A549 (cell line): ENCODE data around the gene GAL3ST3. TPM values are rescaled to one million over a fixed set of nuclear protein-coding genes. Genes with fewer than 3 reads are reported as not detected.

Experiments
- ATAC-seq, 2 experiments: fragments of 200-7000 bp in 1 of 2; fragments of >200 bp in 1 of 2; cut with Nextera tagmentation in 1 of 2; cut with Tn5 transposase in 1 of 2; 3 replicates each; pipeline versions ENCODE4 v1.8.0 to v1.9.1; 2018 to 2020; ENCODE audit warnings: mild to moderate bottlenecking in 1 of 2, moderate library complexity in 1 of 2
- CTCF ChIA-PET: fragments of 300-600 bp; sonication (Branson Sonifier 250); formaldehyde crosslinking; extraction: SDS; loops from one replicate; lab custom pipeline; 2021; ENCODE audit warnings: antibody characterized with exemption, inconsistent platforms; lab: Yijun Ruan, JAX
- POLR2A ChIA-PET: fragments of 350-600 bp; formaldehyde crosslinking; extraction: SDS; loops from one replicate; lab custom pipeline; 2021; ENCODE audit warnings: antibody characterized with exemption, inconsistent platforms; lab: Yijun Ruan, JAX
- DNase-seq, 2 experiments: peaks; one replicate each; pipeline versions ENCODE4 v3.0.0 to v3.0.0-alpha.2; 2011 to 2016; ENCODE audit warnings: low read depth in 1 of 2, low spot score in 1 of 2
- FAIRE-seq: peaks from 2 replicates; lab custom pipeline; 2011; peaks lifted over from hg19 to GRCh38; lab: Jason Lieb, UNC
- H3K27ac ChIP-seq, 2 experiments: fragments of >200 bp; sonication (Bioruptor Twin); formaldehyde crosslinking; 3 replicates each; pipeline ENCODE4 v1.5.1; 2016 to 2017
- H3K4me1 ChIP-seq: fragments of >200 bp; sonication (Bioruptor Twin); formaldehyde crosslinking; 3 replicates; pipeline ENCODE4 v1.6.1; 2016
- H3K4me2 ChIP-seq: fragments of >200 bp; sonication (Bioruptor Twin); formaldehyde crosslinking; 3 replicates; pipeline ENCODE4 v1.6.1; 2016
- H3K4me3 ChIP-seq: fragments of >200 bp; sonication (Bioruptor Twin); formaldehyde crosslinking; 3 replicates; pipeline ENCODE4 v1.5.1; 2016
- H3K9me3 ChIP-seq: fragments of >200 bp; sonication (Bioruptor Twin); formaldehyde crosslinking; 3 replicates; pipeline ENCODE4 v1.6.1; 2016
- CBX8 ChIP-seq: fragments of 200-600 bp; sonication (generic); IDR thresholded peaks from 2 replicates; pipeline ENCODE4 v1.6.1; 2016
- EHF ChIP-seq: fragments of 250-450 bp; sonication (Bioruptor Pico); IDR thresholded peaks from 2 replicates; pipeline ENCODE4 v1.5.0; 2020; ENCODE audit warnings: mild to moderate bottlenecking
- ESRRA ChIP-seq: fragments of 150-350 bp; IDR thresholded peaks from 2 replicates; pipeline ENCODE4 v1.6.1; 2014; ENCODE audit warnings: mild to moderate bottlenecking, low read length, borderline replicate concordance
- FOSL2 ChIP-seq, 2 experiments: fragments of 450-650 bp in 1 of 2; fragments of >200 bp in 1 of 2; sonication (Bioruptor Twin) in 1 of 2; formaldehyde crosslinking; IDR thresholded peaks; 2 replicates each; pipeline versions ENCODE4 v1.5.0 to v1.6.1; 2016 to 2020; ENCODE audit warnings: mild to moderate bottlenecking in 1 of 2, moderate library complexity in 1 of 2
- FOXS1 ChIP-seq: fragments of 250-450 bp; sonication (Bioruptor Pico); IDR thresholded peaks from 2 replicates; pipeline ENCODE4 v1.5.0; 2020; ENCODE audit warnings: mild to moderate bottlenecking, moderate library complexity
- NR3C1 ChIP-seq: fragments of >200 bp; sonication (Bioruptor Twin); formaldehyde crosslinking; IDR thresholded peaks from 3 replicates; pipeline ENCODE4 v1.6.1; 2017
- PHF8 ChIP-seq: fragments of 200-600 bp; sonication (generic); IDR thresholded peaks from 2 replicates; pipeline ENCODE4 v1.6.1; 2016; ENCODE audit warnings: low read depth, mild to moderate bottlenecking, antibody characterized with exemption, moderate library complexity, borderline replicate concordance
- RAD21 ChIP-seq, 2 experiments: fragments of >200 bp in 1 of 2; sonication (Bioruptor Twin) in 1 of 2; formaldehyde crosslinking in 1 of 2; IDR thresholded peaks in 1 of 2; conservative IDR thresholded peaks in 1 of 2; 2 replicates in 1 of 2; 3 replicates in 1 of 2; pipeline ENCODE4 v1.6.1; 2012 to 2018; ENCODE audit warnings: inconsistent platforms in 1 of 2
- RFX5 ChIP-seq: fragments of 450-650 bp; IDR thresholded peaks from 2 replicates; pipeline ENCODE4 v1.7.1; 2014; ENCODE audit warnings: antibody characterized with exemption, mild to moderate bottlenecking, moderate library complexity
- RNF2 ChIP-seq: fragments of 200-600 bp; sonication (generic); IDR thresholded peaks from 2 replicates; pipeline ENCODE4 v1.6.1; 2016; ENCODE audit warnings: low read depth, mild to moderate bottlenecking, antibody characterized with exemption, moderate library complexity, borderline replicate concordance
- SREBF2 ChIP-seq: fragments of 450-650 bp; IDR thresholded peaks from 2 replicates; pipeline ENCODE4 v1.6.1; 2014; ENCODE audit warnings: mild to moderate bottlenecking, moderate library complexity
- ZFP36 ChIP-seq: fragments of 450-650 bp; IDR thresholded peaks from 2 replicates; pipeline ENCODE4 v1.6.1; 2014; ENCODE audit warnings: borderline replicate concordance; ENCODE audit not compliant: partially characterized antibody
- WGBS: methylation state at CpG from one replicate; pipeline ENCODE4 v1.1.6; 2017; ENCODE audit errors: missing lambda C conversion rate; 5-methylcytosine and 5-hydroxymethylcytosine counted together
- polyA plus RNA-seq, 4 experiments: library from polyadenylated mRNA; depleted of rRNA in 3 of 4; stranded (reverse); fragments of >200 nt; fragmentation: RNase III in 1 of 4; extraction: RNeasy Plus Mini Kit Qiagen cat#74134 plus additional on column Dnase treatment in 1 of 4; gene quantifications; 2 replicates in 3 of 4; 3 replicates in 1 of 4; pipeline ENCODE4 v1.2.3, GENCODE V29; 2011 to 2017
- TF ChIP-seq, protein P1 (sequence below): fragments of 150-350 bp; IDR thresholded peaks from 2 replicates; pipeline ENCODE4 v1.6.1; 2014; ENCODE audit warnings: low read depth, mild to moderate bottlenecking, low read length
- TF ChIP-seq, protein P2 (sequence below): fragments of 200-600 bp; sonication (generic); IDR thresholded peaks from 2 replicates; pipeline ENCODE4 v1.6.1; 2016; ENCODE audit warnings: antibody characterized with exemption, mild to moderate bottlenecking, moderate library complexity
- TF ChIP-seq, protein P3 (sequence below): fragments of >200 bp; sonication (Bioruptor Twin); formaldehyde crosslinking; IDR thresholded peaks from 3 replicates; pipeline ENCODE4 v1.5.1; 2016

Gene GAL3ST3
- polyA plus RNA-seq, 2 of the 4 experiments (the other 2 are of a cell fraction) = not detected

DNA sequence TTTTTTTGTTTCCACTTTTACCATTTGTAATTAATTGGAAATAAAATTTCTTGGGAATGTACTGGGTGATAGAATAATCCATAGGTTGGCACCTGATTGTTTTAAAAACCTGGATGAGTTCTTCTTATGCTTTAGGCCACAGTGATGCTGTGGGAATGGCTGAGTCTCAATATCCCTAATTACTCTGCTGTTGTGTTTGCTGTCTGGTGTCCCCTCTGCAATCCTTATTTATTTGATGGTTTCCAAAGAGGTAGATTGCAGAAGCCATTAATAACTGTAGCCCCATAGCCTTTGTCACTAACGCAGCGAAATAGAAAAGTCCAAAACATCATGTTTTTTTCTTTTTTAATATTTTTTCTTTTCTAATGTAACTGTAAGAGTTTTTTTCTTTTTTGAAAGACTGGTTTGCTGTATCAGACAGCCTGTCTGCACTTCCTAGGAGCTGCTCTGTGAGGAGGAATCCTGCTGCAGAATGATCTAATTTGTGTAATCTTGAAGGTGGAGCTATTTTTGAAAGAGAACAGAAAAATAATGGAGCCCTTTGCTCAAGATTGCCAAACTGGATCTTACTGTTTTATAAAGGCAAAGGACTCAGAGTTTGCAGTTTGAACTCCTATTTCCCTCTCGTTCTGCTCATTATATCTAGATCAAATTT, 36.0 kb upstream of the GAL3ST3 start:
- DNase-seq (no peak), ATAC-seq (no peak), FAIRE-seq (no peak)
- peak overlapping the region; percentile 57 for H3K4me2 ChIP-seq
- no peaks in the 10 kb centered on the region for H3K9me3 ChIP-seq
- POLR2A ChIA-PET = no interaction called here
- H3K4me1 ChIP-seq = peaks cover 57% of the 10 kb centered on the region
- WGBS = 87% methylated on average over 3 of the region's 3 CpGs
- H3K27ac ChIP-seq = no peak overlapping the region
- CTCF ChIA-PET = interaction anchor here (0.8 to 9.7 kb wide), 6 partner anchors 15 to 62 kb away, joined by 3 to 82 read pairs (median 4); partner anchors contain the start of gene PACS1
- H3K4me3 ChIP-seq = no peak overlapping the region
- TF ChIP-seq FOSL2 (IDR thresholded peaks at IDR 0.05) (no peak), FOSL2 (CRISPR knock-in tag; IDR thresholded peaks at IDR 0.05) (no peak), ESRRA (no peak), RNF2 (no peak), RFX5 (no peak), PHF8 (no peak), FOXS1 (no peak), ZFP36 (no peak), SREBF2 (no peak), NR3C1 (no peak), CBX8 (no peak), EHF (CRISPR knock-in tag) (no peak)
- TF ChIP-seq, protein P1, sequence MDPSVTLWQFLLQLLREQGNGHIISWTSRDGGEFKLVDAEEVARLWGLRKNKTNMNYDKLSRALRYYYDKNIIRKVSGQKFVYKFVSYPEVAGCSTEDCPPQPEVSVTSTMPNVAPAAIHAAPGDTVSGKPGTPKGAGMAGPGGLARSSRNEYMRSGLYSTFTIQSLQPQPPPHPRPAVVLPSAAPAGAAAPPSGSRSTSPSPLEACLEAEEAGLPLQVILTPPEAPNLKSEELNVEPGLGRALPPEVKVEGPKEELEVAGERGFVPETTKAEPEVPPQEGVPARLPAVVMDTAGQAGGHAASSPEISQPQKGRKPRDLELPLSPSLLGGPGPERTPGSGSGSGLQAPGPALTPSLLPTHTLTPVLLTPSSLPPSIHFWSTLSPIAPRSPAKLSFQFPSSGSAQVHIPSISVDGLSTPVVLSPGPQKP = no peak
- TF ChIP-seq, protein P2, sequence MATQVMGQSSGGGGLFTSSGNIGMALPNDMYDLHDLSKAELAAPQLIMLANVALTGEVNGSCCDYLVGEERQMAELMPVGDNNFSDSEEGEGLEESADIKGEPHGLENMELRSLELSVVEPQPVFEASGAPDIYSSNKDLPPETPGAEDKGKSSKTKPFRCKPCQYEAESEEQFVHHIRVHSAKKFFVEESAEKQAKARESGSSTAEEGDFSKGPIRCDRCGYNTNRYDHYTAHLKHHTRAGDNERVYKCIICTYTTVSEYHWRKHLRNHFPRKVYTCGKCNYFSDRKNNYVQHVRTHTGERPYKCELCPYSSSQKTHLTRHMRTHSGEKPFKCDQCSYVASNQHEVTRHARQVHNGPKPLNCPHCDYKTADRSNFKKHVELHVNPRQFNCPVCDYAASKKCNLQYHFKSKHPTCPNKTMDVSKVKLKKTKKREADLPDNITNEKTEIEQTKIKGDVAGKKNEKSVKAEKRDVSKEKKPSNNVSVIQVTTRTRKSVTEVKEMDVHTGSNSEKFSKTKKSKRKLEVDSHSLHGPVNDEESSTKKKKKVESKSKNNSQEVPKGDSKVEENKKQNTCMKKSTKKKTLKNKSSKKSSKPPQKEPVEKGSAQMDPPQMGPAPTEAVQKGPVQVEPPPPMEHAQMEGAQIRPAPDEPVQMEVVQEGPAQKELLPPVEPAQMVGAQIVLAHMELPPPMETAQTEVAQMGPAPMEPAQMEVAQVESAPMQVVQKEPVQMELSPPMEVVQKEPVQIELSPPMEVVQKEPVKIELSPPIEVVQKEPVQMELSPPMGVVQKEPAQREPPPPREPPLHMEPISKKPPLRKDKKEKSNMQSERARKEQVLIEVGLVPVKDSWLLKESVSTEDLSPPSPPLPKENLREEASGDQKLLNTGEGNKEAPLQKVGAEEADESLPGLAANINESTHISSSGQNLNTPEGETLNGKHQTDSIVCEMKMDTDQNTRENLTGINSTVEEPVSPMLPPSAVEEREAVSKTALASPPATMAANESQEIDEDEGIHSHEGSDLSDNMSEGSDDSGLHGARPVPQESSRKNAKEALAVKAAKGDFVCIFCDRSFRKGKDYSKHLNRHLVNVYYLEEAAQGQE = no peak
- TF ChIP-seq, protein P3, sequence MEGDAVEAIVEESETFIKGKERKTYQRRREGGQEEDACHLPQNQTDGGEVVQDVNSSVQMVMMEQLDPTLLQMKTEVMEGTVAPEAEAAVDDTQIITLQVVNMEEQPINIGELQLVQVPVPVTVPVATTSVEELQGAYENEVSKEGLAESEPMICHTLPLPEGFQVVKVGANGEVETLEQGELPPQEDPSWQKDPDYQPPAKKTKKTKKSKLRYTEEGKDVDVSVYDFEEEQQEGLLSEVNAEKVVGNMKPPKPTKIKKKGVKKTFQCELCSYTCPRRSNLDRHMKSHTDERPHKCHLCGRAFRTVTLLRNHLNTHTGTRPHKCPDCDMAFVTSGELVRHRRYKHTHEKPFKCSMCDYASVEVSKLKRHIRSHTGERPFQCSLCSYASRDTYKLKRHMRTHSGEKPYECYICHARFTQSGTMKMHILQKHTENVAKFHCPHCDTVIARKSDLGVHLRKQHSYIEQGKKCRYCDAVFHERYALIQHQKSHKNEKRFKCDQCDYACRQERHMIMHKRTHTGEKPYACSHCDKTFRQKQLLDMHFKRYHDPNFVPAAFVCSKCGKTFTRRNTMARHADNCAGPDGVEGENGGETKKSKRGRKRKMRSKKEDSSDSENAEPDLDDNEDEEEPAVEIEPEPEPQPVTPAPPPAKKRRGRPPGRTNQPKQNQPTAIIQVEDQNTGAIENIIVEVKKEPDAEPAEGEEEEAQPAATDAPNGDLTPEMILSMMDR = no peak

DNA sequence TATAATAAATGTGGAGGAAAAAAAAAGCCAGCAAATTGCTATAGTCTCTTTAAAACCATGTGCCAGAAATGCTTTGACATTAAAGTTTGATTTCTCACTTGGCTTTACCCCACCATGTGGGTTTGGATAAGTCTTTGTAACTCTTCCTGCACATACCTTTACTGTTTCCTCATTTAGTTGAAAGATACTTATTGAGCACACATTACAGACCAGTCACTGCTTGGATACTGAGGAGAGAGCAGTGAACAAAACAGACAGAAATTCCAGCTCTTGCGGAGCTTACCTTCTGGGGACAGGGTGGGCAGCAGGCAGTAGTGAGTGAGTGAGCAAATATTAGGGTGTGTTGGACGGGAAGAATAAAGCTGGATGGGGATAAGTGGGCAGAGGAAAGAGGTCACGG, 34.8 kb upstream of the GAL3ST3 start:
- CTCF ChIA-PET = interaction anchor here (1.2 to 9.7 kb wide), 7 partner anchors 14 to 138 kb away, joined by 3 to 82 read pairs (median 5); partner anchors contain the start of gene PACS1
- POLR2A ChIA-PET = no interaction called here
- TF ChIP-seq RAD21 (conservative IDR thresholded peaks at IDR 0.05 in 1 of 2, IDR thresholded peaks at IDR 0.05 in 1 of 2) = no peak
- ATAC-seq (no peak), DNase-seq (no peak), FAIRE-seq (no peak)
- 82% methylated on average over 3 of the region's 3 CpGs for WGBS
- peak overlapping the region; percentile 26 to 57; a peak in 4 of 6 replicates for H3K27ac ChIP-seq
- H3K4me3 ChIP-seq = no peak overlapping the region
- H3K9me3 ChIP-seq = no peaks in the 10 kb centered on the region
- H3K4me2 ChIP-seq = peak overlapping the region; percentile 57
- peaks cover 68% of the 10 kb centered on the region for H3K4me1 ChIP-seq
